H1 (cell line): ENCODE data around the gene ADD1. TPM values are rescaled to one million over a fixed set of nuclear protein-coding genes. Genes with fewer than 3 reads are reported as not detected.

Source experiments
- CTCF ChIA-PET: fragments of 300-600 bp; sonication (Branson Sonifier 250); formaldehyde crosslinking; loops from one replicate; lab custom pipeline; 2021; ENCODE audit not compliant: partially characterized antibody; lab: Charles Lee
- POLR2A ChIA-PET: fragments of 300-600 bp; sonication (Branson Sonifier 250); formaldehyde crosslinking; loops from one replicate; lab custom pipeline; 2021; ENCODE audit warnings: inconsistent platforms; ENCODE audit not compliant: partially characterized antibody; lab: Charles Lee
- DNase-seq, 2 experiments: peaks; one replicate each; pipeline versions ENCODE4 v3.0.0 to v3.0.0-alpha.2; 2010 to 2022; ENCODE audit warnings: low spot score in 2 of 2, low read depth in 1 of 2, mixed read lengths in 1 of 2
- FAIRE-seq: peaks from 2 replicates; lab custom pipeline; 2011; peaks lifted over from hg19 to GRCh38; lab: Jason Lieb, UNC
- H2AFZ ChIP-seq: 2 replicates; pipeline ENCODE4 v1.8.1; 2012; ENCODE audit warnings: low read length, inconsistent platforms
- H2AK5ac ChIP-seq: 2 replicates; pipeline ENCODE4 v1.6.1; 2013; ENCODE audit warnings: low read depth, low read length
- H2BK120ac ChIP-seq: replicated peaks from 2 replicates; pipeline ENCODE3; 2013; ENCODE audit warnings: low read depth, low read length, inconsistent platforms
- H2BK12ac ChIP-seq: 2 replicates; pipeline ENCODE4 v1.6.1; 2013; ENCODE audit warnings: low read depth, low read length
- H2BK15ac ChIP-seq: 2 replicates; pipeline ENCODE4 v1.6.1; 2013; ENCODE audit warnings: low read length
- H2BK20ac ChIP-seq: 2 replicates; pipeline ENCODE4 v1.6.1; 2013; ENCODE audit warnings: low read length
- H2BK5ac ChIP-seq: 2 replicates; pipeline ENCODE4 v1.6.1; 2013; ENCODE audit warnings: low read depth, low read length
- H3K14ac ChIP-seq: 2 replicates; pipeline ENCODE4 v1.6.1; 2013; ENCODE audit warnings: inconsistent platforms; ENCODE audit not compliant: insufficient read length
- H3K18ac ChIP-seq: 2 replicates; pipeline ENCODE4 v1.6.1; 2013; ENCODE audit warnings: low read length; ENCODE audit errors: extremely low read depth
- H3K23ac ChIP-seq: 2 replicates; pipeline ENCODE4 v1.6.1; 2013; ENCODE audit warnings: inconsistent platforms; ENCODE audit not compliant: insufficient read length
- H3K23me2 ChIP-seq: 2 replicates; pipeline ENCODE4 v1.6.1; 2013; ENCODE audit warnings: low read depth, low read length
- H3K27ac ChIP-seq: 2 replicates; pipeline ENCODE4 v1.6.1; 2011; ENCODE audit warnings: low read depth, low read length, inconsistent platforms
- H3K27me3 ChIP-seq, 4 experiments: replicated peaks in 1 of 4; 1 replicate in 1 of 4; 2 replicates in 3 of 4; pipeline versions ENCODE4 v1.6.1 to v1.8.1; 2011 to 2013; ENCODE audit warnings: low read length in 3 of 4, mild to moderate bottlenecking in 3 of 4, inconsistent platforms in 2 of 4, mixed read lengths in 2 of 4, moderate library complexity in 1 of 4; ENCODE audit not compliant: control insufficient read depth in 3 of 4, insufficient read depth in 3 of 4; ENCODE audit errors: extremely low read depth in 1 of 4
- H3K36me3 ChIP-seq, 4 experiments: 2 replicates each; pipeline versions ENCODE4 v1.6.1 to v1.8.1; 2011 to 2013; ENCODE audit warnings: mild to moderate bottlenecking in 4 of 4, low read length in 3 of 4, moderate library complexity in 2 of 4, control low read depth in 1 of 4, inconsistent platforms in 1 of 4; ENCODE audit not compliant: insufficient read depth in 4 of 4, control insufficient read depth in 2 of 4
- H3K4ac ChIP-seq: replicated peaks from 2 replicates; pipeline ENCODE3; 2013; ENCODE audit warnings: low read length, low read depth, mixed read lengths, inconsistent platforms; ENCODE audit not compliant: insufficient read length
- H3K4me1 ChIP-seq, 4 experiments: replicated peaks in 1 of 4; 1 replicate in 1 of 4; 2 replicates in 3 of 4; pipeline versions ENCODE4 v1.6.1 to v1.8.1; 2011 to 2013; ENCODE audit warnings: low read length in 3 of 4, inconsistent platforms in 2 of 4, mixed read lengths in 1 of 4; ENCODE audit not compliant: insufficient read depth in 4 of 4, control insufficient read depth in 3 of 4
- H3K4me2 ChIP-seq, 2 experiments: 2 replicates each; pipeline versions ENCODE4 v1.6.1 to v1.8.1; 2011 to 2013; ENCODE audit warnings: low read depth in 2 of 2, low read length in 2 of 2, control low read depth in 1 of 2, inconsistent platforms in 1 of 2, mild to moderate bottlenecking in 1 of 2; ENCODE audit not compliant: insufficient read depth in 1 of 2
- H3K4me3 ChIP-seq, 4 experiments: fragments of 200-600, 300-600 bp in 1 of 4; sonication (generic), shearing (Covaris generic), sonication (Bioruptor Twin) in 1 of 4; 2 replicates each; pipeline versions ENCODE4 v1.5.1 to v1.8.1; 2011 to 2016; ENCODE audit warnings: low read length in 4 of 4, low read depth in 3 of 4, control low read depth in 2 of 4, inconsistent platforms in 2 of 4, mild to moderate bottlenecking in 2 of 4, mixed read lengths in 1 of 4, moderate library complexity in 1 of 4; ENCODE audit not compliant: insufficient read depth in 2 of 4; ENCODE audit errors: extremely low read depth in 1 of 4
- H3K56ac ChIP-seq: replicated peaks from 2 replicates; pipeline ENCODE3; 2013; ENCODE audit warnings: low read depth, mild to moderate bottlenecking, mixed read lengths, low read length, inconsistent platforms; ENCODE audit not compliant: insufficient read length
- H3K79me1 ChIP-seq: 2 replicates; pipeline ENCODE4 v1.6.1; 2013; ENCODE audit warnings: low read depth, low read length, control low read depth
- H3K79me2 ChIP-seq, 2 experiments: 2 replicates each; pipeline versions ENCODE4 v1.6.1 to v1.8.1; 2012 to 2013; ENCODE audit warnings: low read length in 2 of 2, mild to moderate bottlenecking in 2 of 2, inconsistent platforms in 1 of 2; ENCODE audit not compliant: insufficient read depth in 2 of 2, control insufficient read depth in 1 of 2
- H3K9ac ChIP-seq, 4 experiments: replicated peaks in 1 of 4; 1 replicate in 1 of 4; 2 replicates in 3 of 4; pipeline versions ENCODE4 v1.6.1 to v1.8.1; 2011 to 2013; ENCODE audit warnings: low read depth in 3 of 4, low read length in 3 of 4, control low read depth in 2 of 4, mild to moderate bottlenecking in 2 of 4, moderate library complexity in 2 of 4, inconsistent platforms in 1 of 4; ENCODE audit errors: extremely low read depth in 1 of 4
- H3K9me3 ChIP-seq, 2 experiments: 2 replicates each; pipeline versions ENCODE4 v1.6.1 to v1.8.1; 2012 to 2013; ENCODE audit warnings: mild to moderate bottlenecking in 2 of 2, moderate library complexity in 2 of 2, control low read depth in 1 of 2, inconsistent platforms in 1 of 2, low read depth in 1 of 2, low read length in 1 of 2, mixed read lengths in 1 of 2; ENCODE audit not compliant: insufficient read depth in 2 of 2
- H4K20me1 ChIP-seq, 2 experiments: replicated peaks in 1 of 2; 2 replicates each; pipeline versions ENCODE3 to v1.8.1; 2011 to 2013; ENCODE audit warnings: inconsistent platforms in 2 of 2, low read length in 2 of 2, mild to moderate bottlenecking in 1 of 2; ENCODE audit not compliant: insufficient read depth in 2 of 2, control insufficient read depth in 1 of 2
- H4K5ac ChIP-seq: 2 replicates; pipeline ENCODE4 v1.6.1; 2013; ENCODE audit warnings: low read length, low read depth, mixed read lengths, inconsistent platforms; ENCODE audit not compliant: insufficient read length
- H4K8ac ChIP-seq: 2 replicates; pipeline ENCODE4 v1.8.0; 2013; ENCODE audit warnings: mild to moderate bottlenecking, moderate library complexity, low read length, inconsistent platforms; ENCODE audit not compliant: insufficient read depth; ENCODE audit errors: extremely low read depth
- H4K91ac ChIP-seq: replicated peaks from 2 replicates; pipeline ENCODE3; 2013; ENCODE audit warnings: low read length, mixed read lengths, inconsistent platforms; ENCODE audit not compliant: insufficient read length
- ASH2L ChIP-seq: fragments of 200-600, 300-600 bp; sonication (generic); IDR thresholded peaks from one replicate; pipeline ENCODE4 v1.7.1; 2017; ENCODE audit warnings: low read length
- CTBP2 ChIP-seq: IDR thresholded peaks from 2 replicates; pipeline ENCODE4 v1.7.0; 2011; ENCODE audit warnings: borderline replicate concordance, mild to moderate bottlenecking, moderate library complexity, mixed read lengths, low read length; ENCODE audit not compliant: insufficient read depth, insufficient read length
- EP300 ChIP-seq, 2 experiments: IDR thresholded peaks; 1 replicate in 1 of 2; 2 replicates in 1 of 2; pipeline ENCODE4 v1.6.1; 2011 to 2012; ENCODE audit warnings: low read depth in 2 of 2, low read length in 2 of 2, mild to moderate bottlenecking in 2 of 2, borderline replicate concordance in 1 of 2, inconsistent platforms in 1 of 2, moderate library complexity in 1 of 2
- RAD21 ChIP-seq, 2 experiments: IDR thresholded peaks in 1 of 2; conservative IDR thresholded peaks in 1 of 2; 2 replicates each; pipeline ENCODE4 v1.6.1; 2011; ENCODE audit warnings: low read depth in 2 of 2, low read length in 2 of 2, improper control_type of control experiment in 1 of 2, inconsistent platforms in 1 of 2, mild to moderate bottlenecking in 1 of 2, moderate library complexity in 1 of 2
- SAP30 ChIP-seq: fragments of 300-600 bp; sonication (generic); IDR thresholded peaks from 2 replicates; pipeline ENCODE4 v1.7.1; 2012; ENCODE audit warnings: low read length, moderate library complexity, mild to moderate bottlenecking, inconsistent platforms; ENCODE audit not compliant: insufficient read depth, insufficient replicate concordance
- WGBS, 2 experiments: shearing (Covaris generic) in 1 of 2; methylation state at CpG; one replicate each; pipeline versions ENCODE4 v1.1.6 to v1.1.7; 2013 to 2015; ENCODE audit warnings: low lambda C conversion rate in 2 of 2, mixed read lengths in 2 of 2, inconsistent platforms in 1 of 2, low coverage in 1 of 2, missing lambda C conversion rate in 1 of 2; ENCODE audit not compliant: insufficient replicate concordance in 2 of 2, insufficient coverage in 1 of 2, insufficient read length in 1 of 2; ENCODE audit errors: extremely low coverage in 1 of 2, missing lambda C conversion rate in 1 of 2; 5-methylcytosine and 5-hydroxymethylcytosine counted together
- polyA plus RNA-seq, 7 experiments: library from polyadenylated mRNA; depleted of rRNA in 3 of 7; stranded (reverse) in 5 of 7; unstranded in 2 of 7; fragments of >200 nt in 5 of 7; fragments of 200-250 nt in 2 of 7; gene quantifications; 1 replicate in 5 of 7; 2 replicates in 1 of 7; 4 replicates in 1 of 7; pipeline versions ENCODE4 v1.2.1 to v1.2.3, GENCODE V29; 2011 to 2013; ENCODE audit warnings: missing spikeins in 2 of 7, mixed read lengths in 2 of 7
- total RNA-seq: library from RNA; stranded (reverse); fragmentation: NEBNext Ultra II Directional; extraction: Animal tissue kit (Norgen Biotek cat#: 25700); gene quantifications from 2 replicates; pipeline ENCODE4 v1.2.1, GENCODE V29; 2021

ADD1 gene
- total and polyA plus RNA-seq, 2 of the 8 experiments (the other 6 are each of a cell fraction or from before 2014, with no cell fraction given) = 113 to 143 TPM

DNA sequence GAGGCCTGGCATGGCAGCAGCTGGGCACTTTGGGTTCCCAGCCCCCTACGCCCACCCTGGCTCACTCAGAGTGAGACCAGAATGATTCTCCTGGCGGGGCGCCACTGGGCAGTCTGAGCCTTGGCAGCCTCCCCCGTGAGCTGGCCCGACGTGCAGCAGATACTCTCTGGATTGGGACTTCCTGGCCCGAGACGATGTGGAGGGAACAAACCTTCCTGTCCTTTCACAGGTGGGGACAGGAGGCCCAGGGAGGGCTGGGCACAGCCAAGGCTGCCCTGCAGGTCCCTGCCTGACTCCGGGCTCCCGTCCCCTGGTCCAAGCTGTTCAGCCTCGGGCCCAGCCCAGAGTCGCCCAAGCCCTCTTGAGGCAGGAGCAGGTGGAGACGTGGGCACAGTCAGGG is 17.9 kb upstream of the ADD1 start:
- Histone ChIP-seq H3K79me1 (no peaks in the 10 kb centered on the region), H2BK12ac (peak overlapping the region; percentile 50; the same call in 1 of the 2 replicates), H3K36me3 (peaks cover 0 to 48% (median 35%) of the 10 kb centered on the region in 4 experiments; a peak in 7 of 8 replicates), H3K56ac (no peak overlapping the region), H3K14ac (no peak overlapping the region), H2BK20ac (no peak overlapping the region), H2BK15ac (no peak overlapping the region), H2AK5ac (no peak overlapping the region), H3K79me2 (no peaks in the 10 kb centered on the region), H4K91ac (no peak overlapping the region), H4K5ac (no peak overlapping the region), H3K27me3 (no peaks in the 10 kb centered on the region), H3K18ac (no peak overlapping the region), H3K4me2 (no peak overlapping the region), H2AFZ (no peak overlapping the region), H3K9ac (no peak overlapping the region), H3K9me3 (no peaks in the 10 kb centered on the region), H3K4ac (no peak overlapping the region), H3K4me3 (no peak overlapping the region), H4K8ac (no peak overlapping the region), H3K4me1 (no peaks in the 10 kb centered on the region; a peak in 1 of 7 replicates), H4K20me1 (peaks cover 0 to 16% of the 10 kb centered on the region in 2 experiments), H2BK120ac (no peak overlapping the region), H2BK5ac (peak overlapping the region; percentile 63; the same call in 1 of the 2 replicates), H3K23ac (no peak overlapping the region), H3K23me2 (no peaks in the 10 kb centered on the region), H3K27ac (no peak overlapping the region)
- ChIA-PET POLR2A (interaction anchor here (0.8 to 1.7 kb wide), 4 partner anchors 9 to 25 kb away, joined by 3 to 6 read pairs (median 4); no protein-coding TSS in a partner anchor), CTCF (interaction anchor here (1.6 kb wide), 1 partner anchor 13 kb away, joined by 5 read pairs; no protein-coding TSS in a partner anchor)
- FAIRE-seq (no peak), DNase-seq (no peak)
- TF ChIP-seq SAP30 (no peak), EP300 (IDR thresholded peaks at IDR 0.05; ENCODE audit: borderline replicate concordance in 1 of 2, low read depth in 2 of 2, low read length in 2 of 2) (no peak), CTBP2 (no peak), ASH2L (no peak), RAD21 (IDR thresholded peaks at IDR 0.05 in 1 of 2, conservative IDR thresholded peaks at IDR 0.05 in 1 of 2; ENCODE audit: low read depth in 2 of 2, low read length in 2 of 2) (0 out of 4 replicates have a peak, but pooled peaks of 1 of the 2 experiments have one; percentile 4)
- WGBS, 2 experiments = 92% methylated on average over 13 of the region's 13 CpGs; no CpG with 5 or more reads in 1 of the 2 experiments
